ENCODE data around the gene SNX5.

GRCh38 chr20:17959257-17959627 lies 9.4 kb downstream of the SNX5 start:
- no peak for TF ChIP-seq MAFK (IDR thresholded peaks at IDR 0.05; ENCODE audit: low read depth, low read length)
- TF ChIP-seq CTCF (IDR thresholded peaks at IDR 0.05; ENCODE audit: control extremely low read depth in 1 of 3, insufficient read depth in 1 of 3, low read depth in 1 of 3, low read length in 3 of 3): no peak
- TF ChIP-seq POLR2AphosphoS5 (IDR thresholded peaks at IDR 0.05; ENCODE audit: low read depth, low read length): no peak
- TF ChIP-seq SRF (IDR thresholded peaks at IDR 0.05; ENCODE audit: low read depth, low read length): no peak
- TF ChIP-seq SP2 (IDR thresholded peaks at IDR 0.05; ENCODE audit: low read length): no peak
- peak in 1 of 2 experiments; percentile 59; a peak in 1 of 3 replicates for TF ChIP-seq POLR2A (IDR thresholded peaks at IDR 0.05; ENCODE audit: control extremely low read depth in 1 of 2, low read depth in 2 of 2, low read length in 2 of 2)
- TF ChIP-seq EGR1 (IDR thresholded peaks at IDR 0.05; ENCODE audit: borderline replicate concordance, low read depth, low read length): no peak
- TF ChIP-seq CHD2 (IDR thresholded peaks at IDR 0.05; ENCODE audit: low read length): no peak
- TF ChIP-seq RAD21 (IDR thresholded peaks at IDR 0.05 in 1 of 2, conservative IDR thresholded peaks at IDR 0.05 in 1 of 2; ENCODE audit: low read depth in 2 of 2, low read length in 2 of 2): no peak
- TF ChIP-seq NANOG (IDR thresholded peaks at IDR 0.05; ENCODE audit: insufficient read depth, low read depth, low read length, poor library complexity, severe bottlenecking): no peak
- no peak for TF ChIP-seq SP1 (IDR thresholded peaks at IDR 0.05; ENCODE audit: low read depth, low read length)
